ENCODE results near the gene PEAK3.
"Not testable (repeated sequence)": the region's sequence is repeated elsewhere in the genome, so short reads cannot be mapped to it uniquely, and the experiment has no call there.

PEAK3 gene

GRCh38 chr19:2288338-2288817 lies 6.4 kb upstream of the PEAK3 start:
- DNase-seq: no peak

- DNase-seq: no peak
Measured at GRCh38 chr19:2287585-2288337, 5.8 kb upstream of the PEAK3 start.

- no peak for DNase-seq
Measured at GRCh38 chr19:2286402-2287140, 4.6 kb upstream of the PEAK3 start.

- no peak for DNase-seq
Measured at GRCh38 chr19:2283835-2284507, 2.0 kb upstream of the PEAK3 start.

GRCh38 chr19:2282862-2283237 lies 875 bp upstream of the PEAK3 start:
- DNase-seq: no peak

GRCh38 chr19:2281265-2282061 lies 512 bp downstream of the PEAK3 start:
- not testable (repeated sequence) for DNase-seq

- no peak for DNase-seq
Measured at GRCh38 chr19:2280633-2281264, 1.2 kb downstream of the PEAK3 start.

- DNase-seq: no peak
Measured at GRCh38 chr19:2278459-2279158, 3.4 kb downstream of the PEAK3 start.

- DNase-seq: no peak
Measured at GRCh38 chr19:2277138-2277537, 4.8 kb downstream of the PEAK3 start.

GRCh38 chr19:2276429-2276986 lies 5.5 kb downstream of the PEAK3 start:
- DNase-seq: no peak

- no peak for DNase-seq
Measured at GRCh38 chr19:2275588-2276428, 6.2 kb downstream of the PEAK3 start.

GRCh38 chr19:2274931-2275535 lies 6.9 kb downstream of the PEAK3 start:
- no peak for DNase-seq

- DNase-seq: no peak
Measured at GRCh38 chr19:2274185-2274711, 7.7 kb downstream of the PEAK3 start.

GRCh38 chr19:2273356-2274184 lies 8.4 kb downstream of the PEAK3 start:
- peak; percentile 56 for DNase-seq

- no peak for DNase-seq
Measured at GRCh38 chr19:2271234-2272103, 10.5 kb downstream of the PEAK3 start.

- no peak for DNase-seq
Measured at GRCh38 chr19:2270423-2271233, 11.3 kb downstream of the PEAK3 start.

- no peak for DNase-seq
Measured at GRCh38 chr19:2270157-2270422, 11.9 kb downstream of the PEAK3 start.

Measured in SHP77 treated with DMSO at 0.1 percent for 48 hours (cell line).